GM21367 (cell line): ENCODE results near the gene PLXNC1.

Experiments
- ATAC-seq: cut with Tn5 transposase; IDR thresholded peaks from one replicate; pipeline ENCODE4 v1.9.1; 2021; ENCODE audit not compliant: unreplicated experiment

PLXNC1 gene

DNA sequence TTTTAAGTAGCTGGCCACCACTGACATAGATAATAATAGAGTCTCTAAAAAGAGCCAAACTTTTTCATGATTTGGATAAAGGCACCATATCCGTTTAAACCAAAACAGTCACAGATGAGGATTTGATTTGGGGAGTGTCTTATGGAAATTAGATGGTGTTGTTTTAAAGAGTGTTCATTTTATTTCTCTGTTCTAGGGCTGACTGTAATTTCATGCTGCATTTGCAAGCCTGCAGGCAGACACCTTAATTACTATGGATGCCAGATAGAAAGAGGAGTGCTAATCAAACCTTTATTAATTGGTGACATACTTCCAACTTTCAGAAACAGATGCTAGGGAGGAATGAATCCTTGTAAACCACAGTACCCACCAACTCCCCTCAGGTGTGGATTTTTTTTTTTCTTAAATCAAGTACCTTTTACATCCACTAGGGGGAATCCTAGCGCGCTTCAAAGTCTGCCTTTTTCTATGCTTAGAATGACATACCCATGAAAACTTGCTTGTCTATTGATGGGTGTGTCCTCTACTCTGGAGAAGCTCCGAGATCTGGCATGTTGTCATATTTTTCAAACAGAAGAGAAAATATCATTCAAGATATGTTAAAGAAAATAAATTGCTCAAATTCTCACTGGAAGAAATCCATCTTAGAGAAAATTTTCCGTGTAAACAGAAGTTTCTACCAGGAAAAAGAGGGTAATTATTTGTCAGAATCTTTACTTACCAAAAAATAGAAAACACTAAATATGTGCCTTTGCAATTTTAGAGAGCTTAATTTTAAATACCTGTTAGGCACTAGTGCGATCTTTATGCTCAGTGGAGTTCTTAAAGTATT is 14.2 kb upstream of the PLXNC1 start:
- peak; percentile 85 for ATAC-seq

GRCh38 chr12:94135896-94136295 is 12.5 kb upstream of the PLXNC1 start:
- ATAC-seq = no peak

- ATAC-seq = no peak
Observed at GRCh38 chr12:94139816-94140215, 8.6 kb upstream of the PLXNC1 start.

DNA sequence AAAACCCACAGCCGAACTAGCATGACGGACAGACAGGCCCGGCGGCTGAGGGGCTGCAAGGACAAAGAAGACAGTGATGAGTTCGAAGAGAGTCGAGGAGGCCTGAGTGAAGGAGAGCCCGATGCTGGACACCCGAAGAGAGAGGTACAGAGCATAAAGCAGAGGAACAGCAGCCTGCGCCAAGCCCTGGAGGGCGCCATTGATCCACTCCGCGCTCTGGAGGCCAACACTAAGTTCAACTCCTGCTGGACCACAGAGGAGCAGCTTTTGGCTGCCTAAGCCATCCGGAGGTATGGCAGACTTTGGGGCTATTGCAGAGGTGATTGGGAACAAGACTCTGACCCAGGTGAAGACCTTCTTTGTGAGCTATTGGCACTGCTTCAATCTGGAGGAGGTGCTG is 7.8 kb upstream of the PLXNC1 start:
- no peak for ATAC-seq

GRCh38 chr12:94141004-94141764 is 7.2 kb upstream of the PLXNC1 start:
- ATAC-seq = no peak

- no peak for ATAC-seq
Observed at GRCh38 chr12:94141892-94142291, 6.5 kb upstream of the PLXNC1 start.

DNA sequence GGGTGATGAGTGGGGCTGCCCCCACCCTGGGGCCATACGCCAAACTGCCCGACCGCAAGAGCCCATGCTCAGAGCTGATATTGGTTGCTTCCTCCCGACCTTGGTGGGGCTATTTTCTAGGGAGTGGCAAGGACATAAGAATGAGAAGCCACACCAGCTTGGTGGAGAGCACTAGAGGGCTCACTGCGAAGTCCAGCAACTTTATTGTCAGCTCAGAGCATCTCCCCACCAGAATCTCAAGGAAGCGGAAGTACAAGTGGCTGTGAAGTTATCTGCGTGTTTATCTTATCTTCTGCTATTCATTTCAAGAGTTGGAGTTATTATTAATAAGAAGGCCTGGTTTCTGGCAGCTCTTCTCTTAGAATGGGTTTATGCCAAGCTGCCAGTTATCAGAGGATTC is 4.9 kb upstream of the PLXNC1 start:
- no peak for ATAC-seq

- no peak for ATAC-seq
Observed at GRCh38 chr12:94143951-94144350, 4.4 kb upstream of the PLXNC1 start.

DNA sequence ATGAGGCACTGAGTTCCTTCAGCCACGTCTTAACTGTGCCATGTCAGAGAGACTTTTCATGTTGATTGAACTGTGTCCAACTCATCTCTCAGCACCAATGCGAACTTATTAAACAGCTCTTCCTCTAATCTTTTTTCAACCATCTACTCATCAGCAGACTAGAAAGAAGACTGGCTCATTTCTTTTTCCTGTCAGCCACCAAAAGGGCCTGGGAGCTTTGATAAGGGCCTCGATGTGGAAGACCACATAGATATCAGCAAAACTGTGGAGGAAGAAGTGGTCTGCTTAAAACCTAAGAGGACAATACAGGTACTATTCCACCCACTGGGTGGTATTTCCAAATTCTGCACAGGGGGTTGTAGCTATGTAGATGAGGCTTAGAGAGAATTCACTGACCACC is 3.6 kb upstream of the PLXNC1 start:
- no peak for ATAC-seq

DNA sequence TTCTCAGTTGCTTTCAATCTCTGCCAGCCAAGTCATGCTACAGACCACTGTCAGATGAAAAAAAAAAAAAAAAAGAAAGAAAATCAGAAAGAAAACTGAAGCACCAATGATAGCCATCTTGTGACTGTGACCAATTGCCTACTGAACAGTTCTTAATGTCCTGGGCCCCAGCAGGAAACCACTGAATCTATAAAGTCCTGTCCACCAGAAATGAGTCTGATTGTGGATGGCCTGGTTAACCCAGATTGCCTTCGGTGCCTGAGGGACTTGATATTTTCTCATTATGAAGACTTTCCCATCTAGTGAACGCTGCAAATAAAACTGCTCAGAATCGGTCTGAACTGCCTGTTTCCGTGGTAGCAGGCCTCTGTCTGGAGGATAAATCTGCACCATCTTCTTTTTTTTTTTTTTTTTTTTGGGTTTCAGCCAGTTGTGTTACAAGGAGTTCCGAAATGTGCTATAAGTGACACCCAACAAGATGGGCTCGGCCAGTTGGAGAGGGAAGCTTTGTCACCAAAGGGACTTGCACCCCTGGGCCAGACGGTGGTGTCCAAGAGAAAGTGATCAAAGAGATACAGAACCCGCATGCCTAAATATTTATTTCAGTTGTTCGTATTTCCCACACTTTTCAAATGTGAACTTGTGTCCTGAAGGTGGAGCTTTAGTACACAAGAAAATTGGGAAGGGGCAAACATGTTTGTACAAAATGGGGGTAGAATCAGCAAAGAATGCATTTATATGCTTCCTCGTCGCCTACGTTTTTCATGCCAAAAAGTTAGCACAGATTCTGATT is 3.0 kb upstream of the PLXNC1 start:
- no peak for ATAC-seq

DNA sequence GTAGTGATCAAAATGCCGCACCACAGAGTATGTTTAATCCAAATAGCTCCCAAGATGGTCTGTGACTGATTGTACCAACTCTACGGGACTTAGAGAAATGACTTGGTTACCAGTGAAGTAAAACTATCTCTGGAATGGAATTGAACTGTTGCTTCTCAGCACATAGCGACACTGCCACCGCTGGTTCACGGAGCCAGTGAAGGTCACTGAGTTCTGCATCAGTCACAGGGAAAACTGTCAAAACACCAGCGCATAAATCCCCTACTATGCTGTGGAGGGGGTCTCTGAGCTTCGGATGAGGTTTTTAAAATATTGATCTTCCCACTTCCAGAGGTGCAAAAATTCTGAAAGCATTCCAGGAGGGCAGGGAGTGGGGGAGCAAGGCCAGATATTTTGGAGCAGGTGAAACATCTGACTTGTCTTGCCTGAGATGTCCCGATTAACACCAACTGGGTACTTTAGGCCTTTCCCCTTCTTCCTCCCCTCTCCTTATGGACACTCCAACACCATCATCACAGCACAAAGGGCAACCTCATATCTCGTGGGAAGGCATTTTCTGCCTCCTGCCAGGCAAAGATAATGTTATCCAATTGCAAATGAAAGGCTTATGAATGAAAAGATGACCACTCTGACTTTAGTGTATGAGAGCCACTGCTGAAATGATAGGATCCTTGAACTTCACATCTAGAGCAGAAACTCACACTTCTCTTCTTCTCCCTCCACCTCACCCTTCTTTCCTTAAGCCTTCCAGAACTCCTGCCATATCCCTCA is 2.0 kb upstream of the PLXNC1 start:
- ATAC-seq = no peak

- no peak for ATAC-seq
Observed at GRCh38 chr12:94147387-94147990, 888 bp upstream of the PLXNC1 start.

- peak; percentile 12 for ATAC-seq
Observed at GRCh38 chr12:94148739-94149118, 352 bp downstream of the PLXNC1 start.

DNA sequence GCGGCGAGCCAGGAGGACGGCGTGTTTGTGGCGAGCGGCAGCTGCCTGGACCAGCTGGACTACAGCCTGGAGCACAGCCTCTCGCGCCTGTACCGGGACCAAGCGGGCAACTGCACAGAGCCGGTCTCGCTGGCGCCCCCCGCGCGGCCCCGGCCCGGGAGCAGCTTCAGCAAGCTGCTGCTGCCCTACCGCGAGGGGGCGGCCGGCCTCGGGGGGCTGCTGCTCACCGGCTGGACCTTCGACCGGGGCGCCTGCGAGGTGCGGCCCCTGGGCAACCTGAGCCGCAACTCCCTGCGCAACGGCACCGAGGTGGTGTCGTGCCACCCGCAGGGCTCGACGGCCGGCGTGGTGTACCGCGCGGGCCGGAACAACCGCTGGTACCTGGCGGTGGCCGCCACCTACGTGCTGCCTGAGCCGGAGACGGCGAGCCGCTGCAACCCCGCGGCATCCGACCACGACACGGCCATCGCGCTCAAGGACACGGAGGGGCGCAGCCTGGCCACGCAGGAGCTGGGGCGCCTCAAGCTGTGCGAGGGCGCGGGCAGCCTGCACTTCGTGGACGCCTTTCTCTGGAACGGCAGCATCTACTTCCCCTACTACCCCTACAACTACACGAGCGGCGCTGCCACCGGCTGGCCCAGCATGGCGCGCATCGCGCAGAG is 873 bp downstream of the PLXNC1 start:
- peak; percentile 29 for ATAC-seq

GRCh38 chr12:94149781-94150239 is 1.4 kb downstream of the PLXNC1 start:
- peak; percentile 4 for ATAC-seq

- ATAC-seq = no peak
Observed at GRCh38 chr12:94150240-94151121, 2.1 kb downstream of the PLXNC1 start.

DNA sequence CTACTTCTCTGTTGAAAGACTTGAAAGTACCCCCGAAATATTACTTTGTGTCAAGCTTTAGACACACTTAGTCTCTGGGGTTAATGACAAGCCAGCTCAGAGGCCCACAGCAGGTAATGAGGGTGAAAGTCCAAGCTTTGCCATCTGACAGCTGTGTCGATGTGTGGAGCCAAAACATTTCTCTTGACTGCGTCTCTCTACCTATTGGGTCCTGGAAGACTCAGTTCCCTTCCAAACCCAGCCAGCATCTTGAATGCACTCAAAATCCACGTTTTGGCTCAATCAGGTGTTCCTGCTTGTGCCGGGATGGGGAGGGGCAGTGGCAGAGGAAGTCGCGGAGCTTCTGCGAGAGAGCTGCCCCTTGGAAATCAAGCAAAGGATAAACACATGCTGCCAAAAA is 3.2 kb downstream of the PLXNC1 start:
- no peak for ATAC-seq

- no peak for ATAC-seq
Observed at GRCh38 chr12:94152292-94153078, 4.1 kb downstream of the PLXNC1 start.
